D721Med (cell line): ENCODE results near the gene IFNLR1.

Experiments
- DNase-seq: peaks from one replicate; pipeline ENCODE4 v3.0.0; 2011; ENCODE audit warnings: low spot score; ENCODE audit not compliant: insufficient read length
- FAIRE-seq: peaks from 2 replicates; lab custom pipeline; 2011; peaks lifted over from hg19 to GRCh38; lab: Jason Lieb, UNC
- TF ChIP-seq, protein P1 (sequence below): IDR thresholded peaks from 2 replicates; pipeline ENCODE4 v1.5.1; 2012; ENCODE audit warnings: mild to moderate bottlenecking, control low read depth; ENCODE audit not compliant: insufficient read depth; ENCODE audit errors: missing control alignments

IFNLR1 gene

DNA sequence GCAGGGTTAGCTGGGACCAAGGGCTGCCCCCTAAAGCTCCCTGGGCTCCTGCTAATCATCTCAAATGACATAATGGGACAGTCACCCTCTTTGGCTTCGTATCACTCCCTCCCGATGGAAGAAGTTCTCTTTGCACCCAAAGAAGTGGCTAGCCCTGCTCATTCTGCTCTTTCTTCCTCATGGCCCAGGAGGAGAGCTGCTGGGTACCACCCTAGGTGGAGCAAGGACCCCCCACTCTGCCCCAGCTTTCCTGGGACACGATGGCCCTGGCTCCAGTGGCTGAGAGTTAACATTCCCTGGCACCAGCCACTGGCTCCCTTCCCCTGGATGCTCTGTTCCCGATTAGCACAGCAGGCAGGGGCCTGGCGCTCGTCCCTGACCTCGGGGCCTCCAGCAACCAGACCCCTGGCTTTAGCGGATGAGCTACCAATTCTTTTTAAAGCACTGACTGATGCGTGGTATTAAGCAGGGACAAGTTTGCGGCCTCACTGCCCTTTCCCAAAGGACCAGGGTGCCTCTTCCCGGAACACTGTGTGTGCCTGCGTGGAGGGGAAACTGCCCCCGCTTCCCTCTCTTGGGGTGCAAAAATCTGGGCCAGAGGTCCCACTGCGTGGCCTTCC is 76.3 kb downstream of the IFNLR1 start:
- no peak for DNase-seq
- FAIRE-seq: no peak
- TF ChIP-seq, protein P1, sequence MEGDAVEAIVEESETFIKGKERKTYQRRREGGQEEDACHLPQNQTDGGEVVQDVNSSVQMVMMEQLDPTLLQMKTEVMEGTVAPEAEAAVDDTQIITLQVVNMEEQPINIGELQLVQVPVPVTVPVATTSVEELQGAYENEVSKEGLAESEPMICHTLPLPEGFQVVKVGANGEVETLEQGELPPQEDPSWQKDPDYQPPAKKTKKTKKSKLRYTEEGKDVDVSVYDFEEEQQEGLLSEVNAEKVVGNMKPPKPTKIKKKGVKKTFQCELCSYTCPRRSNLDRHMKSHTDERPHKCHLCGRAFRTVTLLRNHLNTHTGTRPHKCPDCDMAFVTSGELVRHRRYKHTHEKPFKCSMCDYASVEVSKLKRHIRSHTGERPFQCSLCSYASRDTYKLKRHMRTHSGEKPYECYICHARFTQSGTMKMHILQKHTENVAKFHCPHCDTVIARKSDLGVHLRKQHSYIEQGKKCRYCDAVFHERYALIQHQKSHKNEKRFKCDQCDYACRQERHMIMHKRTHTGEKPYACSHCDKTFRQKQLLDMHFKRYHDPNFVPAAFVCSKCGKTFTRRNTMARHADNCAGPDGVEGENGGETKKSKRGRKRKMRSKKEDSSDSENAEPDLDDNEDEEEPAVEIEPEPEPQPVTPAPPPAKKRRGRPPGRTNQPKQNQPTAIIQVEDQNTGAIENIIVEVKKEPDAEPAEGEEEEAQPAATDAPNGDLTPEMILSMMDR: no peak

DNA sequence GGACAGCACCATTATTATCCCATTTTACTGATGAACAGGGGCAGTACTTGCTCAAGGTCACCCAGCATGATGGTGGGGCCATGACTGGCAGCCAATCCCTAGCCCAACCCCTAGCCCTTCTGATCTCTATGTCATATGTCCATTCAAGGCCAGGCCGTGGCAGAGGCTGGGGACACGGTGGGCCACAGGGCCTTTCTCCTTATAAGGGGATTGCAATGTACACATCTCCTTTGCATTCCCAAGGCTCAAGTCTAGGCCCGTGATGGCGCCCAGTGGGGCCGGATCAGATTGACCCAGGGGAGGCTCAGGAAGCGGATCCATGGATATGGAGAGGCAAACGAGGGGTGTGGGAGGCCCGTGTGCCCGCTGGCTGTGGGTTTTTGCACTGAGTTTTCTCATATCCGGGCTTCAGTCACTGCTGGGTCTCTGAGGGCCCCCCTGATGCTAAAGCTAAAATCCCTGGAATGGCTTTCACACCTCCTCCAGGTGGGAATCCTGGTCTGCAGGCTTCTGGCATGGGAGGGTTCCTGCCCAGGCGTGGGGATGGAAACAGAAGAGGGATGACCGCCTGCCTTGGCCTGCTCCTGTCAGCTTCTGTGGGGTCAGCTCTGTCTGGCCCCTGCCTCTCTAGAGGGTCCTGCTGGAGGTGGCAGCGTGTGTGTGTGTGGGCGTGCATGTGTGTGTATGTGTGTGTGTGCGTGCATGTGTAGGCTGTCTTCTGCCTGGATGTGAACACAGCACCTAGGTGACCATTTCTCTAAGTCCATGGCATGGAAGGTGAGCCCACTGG is 77.2 kb downstream of the IFNLR1 start:
- TF ChIP-seq, protein P1: no peak
- no peak for FAIRE-seq
- no peak for DNase-seq

DNA sequence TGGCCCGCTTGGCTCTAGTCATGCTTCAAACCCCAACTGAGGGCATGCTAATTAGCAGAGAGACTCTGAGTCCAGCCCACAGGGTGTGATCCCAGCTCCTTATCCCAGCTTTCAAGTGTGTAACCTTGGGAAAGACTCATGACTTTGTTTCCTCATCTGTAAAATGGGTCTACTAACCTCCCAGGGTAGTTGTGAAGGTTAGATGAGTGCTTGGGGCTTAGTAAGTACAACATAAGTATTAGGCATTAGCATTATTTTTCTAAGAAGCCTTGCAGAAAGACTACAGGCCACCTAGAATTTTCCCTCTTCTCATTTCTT is 78.0 kb downstream of the IFNLR1 start:
- no peak for FAIRE-seq
- TF ChIP-seq, protein P1: no peak
- DNase-seq: no peak

DNA sequence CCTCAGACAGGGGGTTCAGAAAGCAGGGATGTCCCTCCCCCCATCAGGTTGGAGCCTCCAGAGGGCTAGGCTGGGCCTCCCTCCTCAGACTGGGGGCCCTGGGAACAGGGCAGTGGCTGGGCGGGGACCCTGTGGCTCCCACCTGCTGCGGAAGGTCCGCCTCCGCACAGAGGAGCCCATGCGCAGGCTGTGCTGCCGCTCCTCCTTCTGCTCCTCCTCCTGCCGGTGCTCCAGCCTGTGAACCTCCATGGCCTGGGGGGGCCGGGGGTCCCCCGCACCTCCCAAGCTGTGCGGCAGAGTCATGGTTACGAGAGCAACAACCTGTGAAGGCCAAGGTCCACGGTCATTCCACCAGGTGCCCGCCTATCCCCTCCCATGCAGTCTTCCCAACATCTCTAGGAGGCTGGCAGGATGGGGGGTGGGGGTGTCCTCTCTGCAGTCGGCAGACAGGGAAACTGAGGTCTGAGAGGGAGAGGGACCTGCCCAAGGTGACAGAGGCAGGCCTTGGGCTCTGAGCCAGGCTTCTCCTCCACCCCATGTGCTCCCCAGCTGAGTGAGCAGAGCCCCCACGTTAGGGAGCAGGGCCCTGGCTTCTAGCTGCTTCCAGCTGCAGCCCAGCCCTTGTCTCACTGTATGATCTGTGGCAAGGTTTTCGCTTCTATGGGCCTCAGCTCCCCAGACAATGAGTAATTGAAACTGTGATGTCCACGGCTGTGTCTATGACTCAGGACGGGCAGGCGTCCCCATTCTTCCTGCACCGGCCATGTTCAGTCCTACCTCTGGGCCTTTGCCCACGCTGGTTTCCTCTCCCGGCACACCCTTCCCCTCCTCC is 78.5 kb downstream of the IFNLR1 start:
- TF ChIP-seq, protein P1: no peak
- DNase-seq: no peak
- no peak for FAIRE-seq

DNA sequence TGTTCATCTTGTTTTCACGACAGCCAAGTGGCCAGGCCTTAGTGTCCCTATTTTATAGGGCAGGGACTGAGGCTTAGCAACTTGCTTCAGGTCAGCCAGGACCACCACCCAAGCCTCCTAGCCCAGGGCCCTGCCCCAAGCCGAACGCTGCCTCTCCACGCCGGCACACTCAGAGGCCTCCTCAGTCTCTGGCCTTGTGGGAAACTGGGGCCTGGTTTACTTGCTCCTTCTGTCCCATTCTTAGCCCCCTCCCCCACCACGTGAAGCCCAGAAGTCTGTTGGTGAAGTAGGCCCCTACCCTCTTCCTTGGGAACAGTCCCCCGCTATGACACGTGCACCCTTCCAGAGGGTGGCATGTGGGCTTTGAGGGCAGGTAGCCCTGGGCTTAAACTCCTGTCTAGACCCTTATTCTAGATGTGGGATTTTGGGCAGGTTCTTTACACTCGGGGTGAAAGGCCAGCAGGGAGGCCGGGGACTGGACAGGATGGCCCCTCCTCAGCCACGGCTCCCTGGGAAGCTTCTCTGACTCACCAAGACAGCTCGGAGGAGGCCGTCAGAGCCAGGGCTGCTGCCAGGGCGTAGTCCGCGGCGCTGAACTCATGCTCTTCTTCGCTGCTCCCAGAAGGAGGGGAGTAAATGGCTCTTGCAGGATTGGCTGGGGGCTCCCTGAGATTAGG is 79.5 kb downstream of the IFNLR1 start:
- DNase-seq (no peak), FAIRE-seq (no peak)
- TF ChIP-seq, protein P1: no peak

DNA sequence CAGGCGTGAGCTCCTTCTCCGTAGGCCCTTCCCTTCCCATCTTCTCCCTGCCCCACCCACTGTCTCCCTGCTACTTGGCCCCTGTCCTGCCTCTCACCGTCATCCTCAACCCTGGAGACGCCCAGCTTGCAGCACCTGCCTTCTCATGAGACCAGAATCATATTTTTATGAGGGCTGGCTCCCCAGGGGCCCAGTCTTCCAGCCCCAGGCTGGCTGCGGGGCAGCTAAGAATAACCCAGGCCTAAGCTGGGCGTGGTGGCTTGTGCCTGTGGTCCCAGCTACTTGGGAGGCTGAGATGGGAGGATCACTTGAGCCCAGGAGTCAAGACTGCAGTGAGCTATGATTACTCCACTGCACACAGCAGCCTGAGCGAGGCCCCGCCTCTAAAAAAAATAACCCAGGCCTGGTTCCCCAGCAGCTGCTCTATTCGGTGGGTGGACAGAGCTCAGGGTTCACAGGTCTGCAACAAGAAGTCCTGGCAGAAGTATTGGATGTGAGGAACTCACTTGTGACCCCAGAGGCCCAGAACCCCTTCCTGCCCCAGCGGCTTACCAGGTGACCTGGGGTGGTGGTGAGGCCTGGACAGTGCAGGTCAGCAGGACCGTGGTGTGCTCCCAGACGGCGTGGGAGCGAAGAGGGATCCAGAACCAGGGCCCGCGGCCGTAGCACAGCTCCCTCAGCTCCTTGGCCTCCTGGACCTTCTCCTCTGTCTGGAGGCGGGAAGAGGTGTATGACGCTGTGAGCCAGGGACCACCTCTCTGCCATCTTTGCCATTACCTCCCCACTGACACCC is 81.5 kb downstream of the IFNLR1 start:
- DNase-seq: no peak
- no peak for FAIRE-seq
- TF ChIP-seq, protein P1: no peak
